GM10266 (cell line): ENCODE measurements around the gene CBLL1.

ENCODE experiments used
- DNase-seq: peaks from one replicate; pipeline ENCODE4 v3.0.0; 2012; ENCODE audit errors: extremely low spot score
- CTCF ChIP-seq: IDR thresholded peaks from 2 replicates; pipeline ENCODE4 v1.5.1; 2012; ENCODE audit warnings: mild to moderate bottlenecking, low read depth; ENCODE audit not compliant: control insufficient read depth, insufficient read depth; ENCODE audit errors: missing control alignments

Gene CBLL1

GRCh38 chr7:107768263-107768662, 24.3 kb downstream of the CBLL1 start:
- no peak for TF ChIP-seq CTCF
- no peak for DNase-seq

- no peak for TF ChIP-seq CTCF
- no peak for DNase-seq
These were observed 29.1 kb downstream of the CBLL1 start for GRCh38 chr7:107773027-107773426.

- no peak for TF ChIP-seq CTCF
- no peak for DNase-seq
These were observed 33.8 kb downstream of the CBLL1 start for GRCh38 chr7:107777702-107778101.

- DNase-seq, result no peak
- TF ChIP-seq CTCF, result no peak
These were observed 34.3 kb downstream of the CBLL1 start for GRCh38 chr7:107778283-107778682.

GRCh38 chr7:107779647-107780099, 35.7 kb downstream of the CBLL1 start:
- DNase-seq, result no peak
- TF ChIP-seq CTCF, result no peak

GRCh38 chr7:107782374-107782773, 38.4 kb downstream of the CBLL1 start:
- DNase-seq, result no peak
- no peak for TF ChIP-seq CTCF

GRCh38 chr7:107783648-107784047, 39.7 kb downstream of the CBLL1 start:
- TF ChIP-seq CTCF, result no peak
- no peak for DNase-seq
